ENCODE measurements around the gene NCL. TPM values are rescaled to one million over a fixed set of nuclear protein-coding genes. Genes with fewer than 3 reads are reported as not detected.

The NCL gene
- 182 TPM for total RNA-seq

GRCh38 chr2:231463698-231464575 lies at the start of gene NCL:
Gene NCL (minus strand): TSS chr2:231464484. CDS start chr2:231464353, 131 bp downstream.
- H3K4me1 ChIP-seq (ENCODE audit: insufficient read depth, low read length): peaks cover 45% of the 10 kb centered on the region
- no peaks in the 10 kb centered on the region for H3K9me3 ChIP-seq (ENCODE audit: low read depth, low read length)
- H3K27me3 ChIP-seq (ENCODE audit: insufficient read depth, low read length): no peaks in the 10 kb centered on the region
- peak within 1 kb of the TSS; percentile 86 for H3K4me3 ChIP-seq (ENCODE audit: low read length)

GRCh38 chr2:231513746-231514224 lies 49.5 kb upstream of the NCL start:
- Histone ChIP-seq H3K27me3 (ENCODE audit: insufficient read depth, low read length) (no peaks in the 10 kb centered on the region), H3K9me3 (ENCODE audit: low read depth, low read length) (no peaks in the 10 kb centered on the region), H3K4me3 (ENCODE audit: low read length) (peak overlapping the region; percentile 68), H3K4me1 (ENCODE audit: insufficient read depth, low read length) (peaks cover 13% of the 10 kb centered on the region)

- no peaks in the 10 kb centered on the region for H3K9me3 ChIP-seq (ENCODE audit: low read depth, low read length)
- peaks cover 13% of the 10 kb centered on the region for H3K4me1 ChIP-seq (ENCODE audit: insufficient read depth, low read length)
- H3K27me3 ChIP-seq (ENCODE audit: insufficient read depth, low read length): no peaks in the 10 kb centered on the region
- H3K4me3 ChIP-seq (ENCODE audit: low read length): no peak overlapping the region
Observed at GRCh38 chr2:231512222-231512621, 47.9 kb upstream of the NCL start.

GRCh38 chr2:231503766-231504165 lies 39.5 kb upstream of the NCL start:
- Histone ChIP-seq H3K4me3 (ENCODE audit: low read length) (no peak overlapping the region), H3K9me3 (ENCODE audit: low read depth, low read length) (no peaks in the 10 kb centered on the region), H3K4me1 (ENCODE audit: insufficient read depth, low read length) (no peaks in the 10 kb centered on the region), H3K27me3 (ENCODE audit: insufficient read depth, low read length) (no peaks in the 10 kb centered on the region)

GRCh38 chr2:231502596-231502995 lies 38.3 kb upstream of the NCL start:
- Histone ChIP-seq H3K9me3 (ENCODE audit: low read depth, low read length) (no peaks in the 10 kb centered on the region), H3K4me3 (ENCODE audit: low read length) (no peak overlapping the region), H3K27me3 (ENCODE audit: insufficient read depth, low read length) (no peaks in the 10 kb centered on the region), H3K4me1 (ENCODE audit: insufficient read depth, low read length) (no peaks in the 10 kb centered on the region)

GRCh38 chr2:231497651-231498050 lies 33.4 kb upstream of the NCL start:
- no peaks in the 10 kb centered on the region for H3K27me3 ChIP-seq (ENCODE audit: insufficient read depth, low read length)
- H3K4me3 ChIP-seq (ENCODE audit: low read length): no peak overlapping the region
- no peaks in the 10 kb centered on the region for H3K4me1 ChIP-seq (ENCODE audit: insufficient read depth, low read length)
- no peaks in the 10 kb centered on the region for H3K9me3 ChIP-seq (ENCODE audit: low read depth, low read length)

- Histone ChIP-seq H3K4me3 (ENCODE audit: low read length) (no peak overlapping the region), H3K27me3 (ENCODE audit: insufficient read depth, low read length) (no peaks in the 10 kb centered on the region), H3K4me1 (ENCODE audit: insufficient read depth, low read length) (no peaks in the 10 kb centered on the region), H3K9me3 (ENCODE audit: low read depth, low read length) (no peaks in the 10 kb centered on the region)
Observed at GRCh38 chr2:231494669-231495068, 30.4 kb upstream of the NCL start.

- Histone ChIP-seq H3K4me1 (ENCODE audit: insufficient read depth, low read length) (no peaks in the 10 kb centered on the region), H3K27me3 (ENCODE audit: insufficient read depth, low read length) (no peaks in the 10 kb centered on the region), H3K4me3 (ENCODE audit: low read length) (no peak overlapping the region), H3K9me3 (ENCODE audit: low read depth, low read length) (no peaks in the 10 kb centered on the region)
Observed at GRCh38 chr2:231490801-231491200, 26.5 kb upstream of the NCL start.

- H3K4me3 ChIP-seq (ENCODE audit: low read length): no peak overlapping the region
- H3K9me3 ChIP-seq (ENCODE audit: low read depth, low read length): no peaks in the 10 kb centered on the region
- H3K27me3 ChIP-seq (ENCODE audit: insufficient read depth, low read length): no peaks in the 10 kb centered on the region
- H3K4me1 ChIP-seq (ENCODE audit: insufficient read depth, low read length): no peaks in the 10 kb centered on the region
Observed at GRCh38 chr2:231489990-231490389, 25.7 kb upstream of the NCL start.

- peaks cover 4% of the 10 kb centered on the region for H3K4me1 ChIP-seq (ENCODE audit: insufficient read depth, low read length)
- H3K27me3 ChIP-seq (ENCODE audit: insufficient read depth, low read length): no peaks in the 10 kb centered on the region
- H3K4me3 ChIP-seq (ENCODE audit: low read length): no peak overlapping the region
- no peaks in the 10 kb centered on the region for H3K9me3 ChIP-seq (ENCODE audit: low read depth, low read length)
Observed at GRCh38 chr2:231488331-231488730, 24.0 kb upstream of the NCL start.

- Histone ChIP-seq H3K27me3 (ENCODE audit: insufficient read depth, low read length) (no peaks in the 10 kb centered on the region), H3K9me3 (ENCODE audit: low read depth, low read length) (no peaks in the 10 kb centered on the region), H3K4me1 (ENCODE audit: insufficient read depth, low read length) (peaks cover 7% of the 10 kb centered on the region), H3K4me3 (ENCODE audit: low read length) (no peak overlapping the region)
Observed at GRCh38 chr2:231486851-231487596, 22.7 kb upstream of the NCL start.

- H3K9me3 ChIP-seq (ENCODE audit: low read depth, low read length): no peaks in the 10 kb centered on the region
- no peaks in the 10 kb centered on the region for H3K27me3 ChIP-seq (ENCODE audit: insufficient read depth, low read length)
- peaks cover 7% of the 10 kb centered on the region for H3K4me1 ChIP-seq (ENCODE audit: insufficient read depth, low read length)
- peak overlapping the region; percentile 49 for H3K4me3 ChIP-seq (ENCODE audit: low read length)
Observed at GRCh38 chr2:231483398-231484329, 19.4 kb upstream of the NCL start.

- H3K4me1 ChIP-seq (ENCODE audit: insufficient read depth, low read length): peaks cover 7% of the 10 kb centered on the region
- no peaks in the 10 kb centered on the region for H3K9me3 ChIP-seq (ENCODE audit: low read depth, low read length)
- no peaks in the 10 kb centered on the region for H3K27me3 ChIP-seq (ENCODE audit: insufficient read depth, low read length)
- H3K4me3 ChIP-seq (ENCODE audit: low read length): peak overlapping the region; percentile 49
Observed at GRCh38 chr2:231482806-231483391, 18.6 kb upstream of the NCL start.

GRCh38 chr2:231480781-231481180 lies 16.5 kb upstream of the NCL start:
- Histone ChIP-seq H3K4me1 (ENCODE audit: insufficient read depth, low read length) (peaks cover 7% of the 10 kb centered on the region), H3K9me3 (ENCODE audit: low read depth, low read length) (no peaks in the 10 kb centered on the region), H3K4me3 (ENCODE audit: low read length) (no peak overlapping the region), H3K27me3 (ENCODE audit: insufficient read depth, low read length) (no peaks in the 10 kb centered on the region)
